Epidermal melanocyte (primary cell): ENCODE measurements around the gene ZNF341.
A peak's percentile ranks its signal among the peaks of the same experiment; 100 is the strongest.

Experiments
- DNase-seq: peaks from one replicate; pipeline ENCODE4 v3.0.0; 2011; ENCODE audit warnings: low spot score; ENCODE audit not compliant: insufficient read length

Gene ZNF341

DNA sequence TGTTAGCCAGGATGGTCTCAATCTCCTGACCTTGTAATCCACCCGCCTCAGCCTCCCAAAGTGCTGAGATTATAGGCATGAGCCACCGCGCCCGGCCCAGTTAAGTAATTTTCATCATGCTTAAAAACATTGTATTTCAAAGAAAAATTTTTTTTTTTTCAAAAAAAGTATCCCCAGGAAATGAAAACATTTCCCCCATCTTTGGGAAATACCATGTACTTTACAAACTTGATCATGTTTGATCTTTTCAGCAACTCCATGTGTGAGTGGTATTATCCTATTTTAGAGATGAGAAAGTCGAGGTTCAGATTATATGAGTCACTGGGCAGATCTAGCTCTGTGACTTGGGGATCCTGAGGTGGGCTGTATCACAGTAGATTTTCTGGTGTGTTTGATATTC is 91.2 kb downstream of the ZNF341 start:
- DNase-seq = no peak

DNA sequence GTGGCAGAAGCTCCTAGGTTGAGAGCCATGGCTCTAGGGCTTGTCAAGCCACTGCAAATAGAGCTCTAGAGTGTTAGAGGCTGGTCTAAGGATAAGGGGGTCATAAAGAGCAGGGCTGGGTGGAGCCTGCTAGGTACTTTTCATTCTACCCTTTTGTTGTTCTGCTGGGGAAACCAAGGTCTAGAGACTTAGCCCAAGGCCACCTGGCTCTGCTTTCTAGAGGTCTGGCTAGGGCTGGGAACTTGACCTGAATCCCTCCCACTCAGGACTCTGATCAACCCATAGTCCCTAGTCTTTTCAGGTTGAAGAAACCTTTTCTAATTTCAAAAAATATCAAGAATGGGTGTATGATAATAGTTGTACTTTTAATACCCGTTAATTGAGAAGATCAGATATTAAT is 93.1 kb downstream of the ZNF341 start:
- no peak for DNase-seq

DNA sequence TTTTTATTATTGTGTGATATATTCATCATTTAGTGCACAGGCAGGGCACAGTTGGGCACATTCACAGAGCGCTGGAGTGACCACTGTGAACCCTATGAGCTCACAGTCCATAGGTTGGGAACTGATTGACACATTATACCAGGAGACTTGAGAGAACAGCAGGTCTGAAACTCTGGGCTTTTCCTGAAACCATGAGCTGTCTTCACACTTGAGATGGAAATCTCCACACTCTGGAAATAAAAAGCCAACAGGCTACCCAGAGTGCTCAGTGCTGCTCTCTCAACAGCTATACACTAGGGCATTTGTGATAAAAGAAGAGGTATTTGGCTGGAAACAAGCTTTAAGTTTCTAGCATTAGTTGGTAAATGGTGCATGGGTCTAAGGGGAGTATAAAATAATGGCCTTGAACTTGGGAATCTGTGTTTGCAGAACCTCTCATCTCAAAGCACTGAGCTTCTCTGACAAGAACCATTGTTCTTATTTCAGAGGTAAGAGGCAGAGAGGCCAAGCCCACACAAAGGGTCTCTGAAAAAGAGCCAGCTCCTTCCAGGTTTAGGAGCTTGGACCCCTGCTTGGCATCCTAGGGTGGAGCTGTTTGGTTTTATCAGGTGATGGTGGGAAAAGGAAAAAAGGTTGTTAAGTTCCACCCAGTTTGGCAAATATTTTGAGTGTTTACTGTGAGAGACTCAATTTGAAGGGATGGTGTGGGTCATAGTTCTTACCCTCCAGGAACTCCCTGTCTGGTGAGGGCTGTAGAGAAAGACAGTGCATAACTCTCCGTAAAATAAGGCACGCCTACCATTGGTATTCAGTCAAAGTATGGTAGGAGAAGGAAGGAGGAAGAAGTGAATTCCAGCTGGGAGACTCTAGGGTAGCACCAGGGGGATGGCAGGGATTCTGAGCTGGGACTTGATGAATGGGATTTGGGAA is 93.8 kb downstream of the ZNF341 start:
- no peak for DNase-seq

DNA sequence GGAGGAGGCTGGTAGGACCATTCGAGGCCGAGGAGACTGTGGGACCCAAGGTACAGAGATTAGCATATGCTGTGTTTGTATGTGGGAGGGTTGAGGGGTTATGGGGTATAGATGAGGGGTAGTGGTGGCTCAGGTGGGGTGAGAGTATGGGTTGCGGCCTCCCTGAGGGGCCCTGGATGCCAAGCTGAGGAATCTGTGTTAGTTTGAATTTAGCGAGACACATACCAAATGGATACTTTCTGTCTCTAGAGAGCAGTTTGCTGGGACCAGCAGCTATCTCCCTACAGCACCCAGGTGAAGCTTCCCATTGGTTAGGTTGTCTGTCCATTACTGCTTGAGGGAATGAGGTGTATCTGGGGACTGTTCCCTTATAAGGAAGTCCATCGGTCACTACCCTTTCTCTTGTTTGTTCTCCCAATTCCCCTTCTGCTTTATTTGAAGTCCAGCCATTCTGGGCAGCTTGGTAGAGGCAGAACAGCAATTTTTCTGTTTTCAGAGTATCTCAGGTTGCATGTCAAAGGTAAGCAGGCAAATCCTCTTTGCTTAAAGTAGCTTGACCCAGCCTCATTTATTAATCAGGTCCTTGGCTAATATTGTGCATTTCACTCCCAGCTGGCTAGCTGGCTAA is 94.6 kb downstream of the ZNF341 start:
- no peak for DNase-seq

DNA sequence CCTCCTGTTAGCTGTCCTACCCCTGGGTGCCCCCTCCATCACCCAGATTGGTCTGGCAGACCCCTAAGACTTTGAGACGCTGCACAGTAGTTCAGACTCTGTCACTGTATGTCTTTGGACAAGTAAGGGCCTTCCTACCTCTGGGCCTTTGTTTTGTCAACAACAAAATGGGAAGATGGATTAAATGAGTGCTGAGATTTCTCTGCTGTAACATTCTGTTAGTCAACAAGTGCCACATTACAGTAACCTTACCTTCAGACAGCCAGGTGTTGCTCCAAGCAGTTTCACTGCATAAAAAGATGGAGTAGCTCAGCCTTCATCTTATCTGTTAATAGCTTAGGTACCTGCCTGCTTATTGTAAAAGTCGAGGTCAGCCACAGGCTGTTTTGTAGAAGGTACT is 95.3 kb downstream of the ZNF341 start:
- no peak for DNase-seq

DNA sequence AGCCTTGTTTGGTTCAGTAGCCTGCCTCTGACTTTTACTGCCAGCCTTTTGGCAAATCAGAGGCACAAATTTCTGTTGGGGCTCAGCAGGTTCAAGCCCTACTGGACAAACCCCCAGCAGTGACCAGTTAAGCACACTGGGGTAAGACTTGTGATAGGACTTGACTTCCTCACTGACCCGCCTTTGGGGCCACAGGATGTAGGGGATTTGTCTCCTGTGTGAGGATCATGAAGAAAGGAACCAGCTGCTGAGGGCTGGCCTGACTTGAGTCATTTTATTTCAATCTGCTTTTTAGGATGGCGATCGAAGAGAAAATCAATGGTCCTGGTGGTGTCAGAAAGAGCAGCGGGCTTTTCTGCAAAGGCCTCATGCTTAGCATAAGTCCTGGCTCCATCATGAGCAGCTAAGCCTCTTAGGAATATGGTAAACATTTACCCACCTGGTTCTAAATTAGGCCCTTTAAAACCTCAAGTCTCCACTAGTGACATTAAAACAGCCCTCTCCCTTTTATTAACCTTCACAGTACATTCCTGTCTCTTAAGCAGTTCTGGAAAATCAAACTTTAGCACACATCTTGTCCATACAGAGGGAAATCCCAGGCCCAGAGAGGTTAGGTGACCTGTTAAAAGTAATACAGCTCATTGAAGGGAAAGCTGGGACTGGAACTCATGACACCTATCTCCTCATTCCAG is 96.0 kb downstream of the ZNF341 start:
- no peak for DNase-seq

DNA sequence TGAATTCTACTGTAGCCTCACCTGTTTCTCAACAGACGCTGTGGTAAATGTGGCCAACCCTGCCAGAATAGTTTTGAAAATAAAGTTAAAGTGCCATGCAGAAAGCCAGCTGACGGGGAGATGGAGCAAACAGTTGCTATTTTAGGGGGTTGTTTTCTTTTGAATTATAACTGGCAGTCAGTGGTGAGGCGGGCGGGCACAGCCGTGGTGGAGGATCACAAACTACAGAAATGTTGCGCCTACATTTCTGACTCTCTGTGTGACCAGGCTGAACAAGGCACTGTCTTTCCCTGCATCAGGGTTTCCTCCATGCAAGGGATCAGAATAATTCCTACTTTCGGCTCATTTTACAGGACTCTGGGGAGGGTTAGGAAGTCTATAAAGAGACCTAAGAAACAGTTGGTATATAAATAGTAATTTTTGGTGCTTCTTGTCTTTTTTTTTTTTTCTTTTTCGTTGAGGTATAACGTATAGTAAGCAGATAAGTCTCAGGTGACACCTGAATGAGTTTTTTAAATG is 96.6 kb downstream of the ZNF341 start:
- DNase-seq = no peak

DNA sequence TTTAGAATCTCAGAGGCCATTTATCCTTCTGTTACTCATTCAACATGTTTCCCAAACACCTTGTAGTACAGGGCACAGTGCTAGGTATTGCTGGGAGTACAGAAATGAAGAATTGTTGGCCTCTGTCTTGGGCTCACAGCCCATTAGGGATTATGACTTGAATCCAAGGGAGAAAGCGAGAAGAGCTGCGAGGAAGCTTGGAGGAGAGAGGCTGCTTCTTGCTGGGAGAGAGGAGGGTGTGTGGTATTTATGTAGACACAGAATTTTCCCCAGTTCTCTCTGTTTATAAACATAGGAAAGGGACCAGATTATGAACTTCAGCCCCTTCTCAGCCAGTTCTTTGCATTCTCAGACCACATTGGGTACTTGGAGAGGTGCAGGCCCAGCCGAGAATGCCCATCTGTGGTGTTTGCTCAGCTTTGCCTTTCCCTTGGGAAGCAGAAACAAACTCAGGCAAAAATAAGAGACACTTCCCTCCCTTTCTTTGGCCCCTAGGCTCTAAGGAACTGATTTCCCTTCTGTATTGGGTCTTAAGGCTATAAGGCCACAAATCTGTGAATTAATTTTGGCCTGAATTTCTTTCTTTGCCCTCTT is 97.3 kb downstream of the ZNF341 start:
- DNase-seq = no peak

DNA sequence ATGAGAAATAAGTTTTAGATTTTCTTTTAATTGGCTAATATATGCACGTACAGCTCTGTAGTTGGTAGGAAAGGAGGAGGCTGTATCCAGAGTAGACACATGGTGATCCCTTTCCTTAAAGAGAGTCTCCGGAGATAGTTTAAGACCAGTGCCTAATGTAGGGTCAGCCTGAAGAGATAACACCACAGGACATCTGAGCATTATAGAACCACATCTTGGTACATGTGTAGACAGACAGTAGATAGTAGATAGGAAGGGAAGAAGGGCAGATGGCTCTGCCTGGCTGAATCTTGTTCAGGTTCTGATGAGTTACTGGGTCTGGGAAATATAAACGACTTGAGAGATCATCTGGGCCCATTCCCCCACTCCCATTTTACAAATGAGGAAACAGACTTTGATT is 97.8 kb downstream of the ZNF341 start:
- DNase-seq = no peak

DNA sequence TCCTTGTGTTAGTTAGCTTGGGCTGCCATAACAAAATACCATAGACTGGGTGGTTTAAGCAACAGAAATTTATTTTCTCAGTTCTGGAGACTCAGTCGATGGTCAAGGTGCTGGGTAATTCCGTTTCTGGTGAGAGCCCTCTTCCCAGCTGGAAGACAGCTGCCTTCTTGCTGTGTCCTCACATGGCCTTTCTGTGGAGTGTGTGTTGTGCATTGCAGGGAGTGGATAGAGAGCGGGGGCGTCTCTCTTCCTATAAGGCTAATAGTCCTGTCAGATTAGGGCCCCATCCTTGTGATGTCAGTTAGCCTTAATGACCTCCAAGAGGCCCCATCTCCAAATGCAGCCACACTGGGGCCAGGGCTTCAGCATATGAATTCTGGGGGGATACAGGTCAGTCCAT is 98.6 kb downstream of the ZNF341 start:
- DNase-seq = no peak

DNA sequence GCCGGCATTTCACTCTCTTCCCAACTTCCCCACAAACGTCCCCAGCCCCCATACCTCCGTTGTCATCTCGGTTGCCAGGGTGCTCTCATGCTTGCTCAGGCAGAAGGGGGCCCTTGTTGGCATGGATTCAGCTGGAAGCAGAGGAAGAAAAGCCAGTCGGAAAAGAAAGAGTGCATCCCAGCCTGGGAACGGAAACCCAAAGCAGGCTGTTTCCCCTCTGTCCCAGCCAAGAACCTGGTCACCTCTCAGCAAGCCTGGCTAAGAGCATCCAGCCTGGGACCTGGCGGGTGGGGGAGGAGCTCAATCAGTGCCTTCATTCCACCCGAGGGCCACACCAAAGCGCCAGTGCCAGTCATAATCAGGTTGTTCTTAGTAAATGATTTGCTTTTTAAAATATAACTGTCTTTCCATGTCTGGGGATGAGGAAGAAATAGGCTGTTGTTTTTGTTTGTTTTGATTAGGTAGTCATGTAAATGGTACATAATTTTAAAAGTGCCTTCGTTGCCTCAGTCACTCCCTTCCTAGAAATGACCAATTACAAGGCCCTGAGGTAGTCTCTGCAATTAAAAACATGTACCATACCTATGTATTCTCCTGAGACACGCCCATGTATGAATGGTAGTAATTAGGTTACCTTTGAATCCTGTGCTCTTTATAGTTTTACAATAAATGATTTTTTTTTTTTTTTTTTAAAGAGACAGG is 100.5 kb downstream of the ZNF341 start:
- no peak for DNase-seq

DNA sequence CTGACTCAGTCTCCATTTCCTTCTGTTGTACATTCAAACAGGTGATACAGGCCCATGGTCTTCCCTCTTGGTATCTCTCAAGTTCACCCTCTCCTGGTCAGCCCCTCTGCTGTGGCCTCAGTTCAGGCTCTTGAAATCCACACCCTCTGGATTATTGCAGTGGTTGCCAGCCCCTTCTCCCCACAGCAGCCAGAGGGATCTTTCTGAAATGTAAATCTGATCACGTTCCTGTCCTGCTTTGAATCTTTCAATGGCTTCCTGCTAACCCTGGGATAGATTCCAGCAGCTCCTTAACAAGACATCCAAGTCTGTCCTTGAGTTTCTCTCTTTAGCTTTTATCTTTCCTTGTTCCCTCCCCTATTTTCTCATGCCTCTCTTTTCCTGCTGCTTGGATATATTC is 101.5 kb downstream of the ZNF341 start:
- no peak for DNase-seq

DNA sequence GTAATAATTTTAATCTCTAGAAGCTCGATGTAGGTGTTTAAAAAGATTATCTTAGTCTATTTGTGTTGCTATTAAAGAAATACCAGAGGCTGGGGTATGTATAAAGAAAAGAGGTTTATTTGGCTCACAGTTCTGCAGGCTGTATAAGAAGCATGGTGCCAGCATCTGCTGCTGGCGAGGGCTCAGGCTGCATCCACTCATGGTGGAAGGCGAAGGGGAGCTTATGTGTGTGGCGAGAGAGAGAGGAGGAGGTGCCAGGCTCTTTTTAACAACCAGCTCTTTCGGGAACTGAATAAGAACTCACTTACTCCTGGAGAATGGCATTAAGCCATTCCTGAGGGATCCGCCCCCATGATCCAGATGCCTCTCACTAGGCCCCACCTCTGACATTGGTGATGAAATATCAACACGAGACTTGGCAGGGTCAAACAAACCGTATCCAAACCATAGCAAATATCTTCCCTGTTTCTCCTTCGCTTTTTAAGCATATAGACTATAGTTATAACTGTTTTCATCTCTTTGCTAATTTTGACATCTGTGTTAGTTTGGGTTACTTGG is 103.9 kb downstream of the ZNF341 start:
- DNase-seq = no peak

DNA sequence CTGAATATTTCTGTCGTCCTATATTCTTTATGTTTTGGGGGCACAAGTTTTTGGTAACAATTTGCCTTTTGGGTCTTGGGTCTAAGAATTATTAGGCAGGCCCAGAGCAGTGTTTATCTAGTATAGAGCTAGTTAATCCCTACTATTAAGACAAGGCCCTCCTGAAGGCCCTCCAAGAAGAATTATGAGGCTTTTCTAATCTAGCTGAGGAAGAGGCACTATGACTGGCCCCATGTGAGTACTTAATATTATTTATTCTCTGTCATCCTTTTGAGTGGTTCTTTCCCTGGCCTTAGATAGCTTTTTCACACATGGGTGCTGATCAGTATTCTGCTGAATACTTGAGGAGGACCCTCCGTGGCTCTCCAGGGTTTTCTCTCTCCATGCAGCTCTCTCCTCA is 104.5 kb downstream of the ZNF341 start:
- no peak for DNase-seq

DNA sequence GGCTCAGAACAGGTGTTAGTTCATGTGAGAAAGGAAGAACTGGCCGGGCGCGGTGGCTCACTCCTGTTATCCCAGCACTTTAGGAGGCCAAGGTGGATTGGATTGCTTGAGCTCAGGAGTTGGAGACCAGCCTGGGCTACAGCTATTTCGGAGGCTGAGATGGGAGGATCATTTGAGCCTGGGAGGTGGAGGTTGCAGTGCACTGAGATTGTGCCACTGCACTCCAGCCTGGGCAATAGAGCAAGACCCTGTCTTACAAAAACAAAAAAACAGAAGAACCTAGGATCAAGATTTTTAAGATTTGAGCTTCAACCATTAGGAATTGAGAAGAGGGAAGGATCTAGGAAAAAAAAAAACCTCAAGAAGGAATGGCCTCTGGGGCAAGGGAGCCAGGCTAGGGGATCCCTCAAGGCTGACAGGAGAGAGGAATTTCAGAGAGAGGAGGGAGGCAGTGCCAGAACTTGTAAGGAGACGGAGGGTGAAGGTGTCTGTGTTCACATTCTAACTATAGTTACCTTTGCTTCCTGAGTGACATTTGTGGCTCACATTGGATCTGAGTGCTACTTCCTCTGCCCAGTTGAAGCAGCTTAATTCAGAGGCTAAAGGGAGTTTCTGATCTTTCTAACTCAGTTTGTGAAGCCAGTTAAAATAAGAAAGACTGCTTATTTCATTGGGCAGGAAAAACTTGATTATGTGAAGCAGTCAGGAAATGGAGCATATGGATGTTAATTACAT is 105.5 kb downstream of the ZNF341 start:
- DNase-seq = no peak

DNA sequence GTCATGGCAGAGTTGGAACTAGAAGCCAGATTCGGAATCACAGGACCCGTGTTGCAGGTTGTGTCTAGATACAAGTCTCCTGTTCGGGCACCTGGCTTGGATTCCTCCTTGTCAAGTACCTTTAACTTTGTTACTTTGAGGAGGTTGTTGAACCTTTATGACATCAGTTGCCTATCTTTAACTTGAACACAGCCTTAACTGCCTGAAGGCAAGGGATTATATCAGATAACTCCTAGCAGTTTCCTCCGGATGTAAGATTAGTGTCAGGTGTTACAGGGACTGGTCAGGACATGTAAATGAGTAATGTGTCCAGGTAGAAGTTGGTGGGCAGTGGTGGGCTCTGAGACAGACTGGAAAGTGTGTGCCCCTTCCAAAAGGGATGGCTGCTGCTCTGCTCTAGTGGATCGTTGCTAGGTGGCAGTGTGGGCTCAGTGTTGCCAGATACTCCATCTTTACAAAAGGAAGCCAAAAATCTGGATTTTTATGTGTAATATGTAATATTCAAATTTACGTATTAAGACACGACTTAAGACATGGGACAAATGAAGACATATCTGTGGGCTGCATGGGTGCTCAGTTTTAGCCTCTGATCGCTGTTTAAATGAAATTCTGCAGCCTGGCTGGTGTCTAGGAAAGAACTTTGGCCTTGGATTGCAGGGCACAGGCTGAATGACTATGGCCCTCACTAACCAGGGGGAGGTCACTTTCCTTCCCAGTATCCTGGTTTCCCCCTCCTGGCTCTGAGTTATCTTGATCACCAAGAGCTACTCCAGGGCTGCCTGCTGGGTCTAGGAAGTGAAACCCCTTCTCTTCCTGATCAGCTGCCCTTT is 106.5 kb downstream of the ZNF341 start:
- no peak for DNase-seq

DNA sequence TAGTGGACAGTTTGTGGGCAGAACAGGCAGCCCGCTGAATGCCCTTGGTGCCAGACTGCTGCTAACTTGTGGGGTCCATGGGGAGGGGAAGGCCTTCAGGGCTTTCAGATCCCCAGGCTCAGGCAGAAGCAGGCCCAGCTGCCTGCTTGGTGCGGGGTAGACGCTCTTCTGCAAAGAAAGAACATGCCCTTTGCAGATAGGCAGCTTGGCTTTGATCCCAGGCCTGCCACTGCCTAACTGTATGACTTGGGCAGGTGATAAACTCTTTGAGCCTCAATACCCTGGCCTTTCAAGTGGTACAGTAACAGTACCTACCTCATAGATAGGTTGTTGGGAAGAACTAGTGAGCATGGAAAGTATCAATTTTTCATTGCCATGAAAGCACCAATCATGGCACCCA is 107.8 kb downstream of the ZNF341 start:
- no peak for DNase-seq

DNA sequence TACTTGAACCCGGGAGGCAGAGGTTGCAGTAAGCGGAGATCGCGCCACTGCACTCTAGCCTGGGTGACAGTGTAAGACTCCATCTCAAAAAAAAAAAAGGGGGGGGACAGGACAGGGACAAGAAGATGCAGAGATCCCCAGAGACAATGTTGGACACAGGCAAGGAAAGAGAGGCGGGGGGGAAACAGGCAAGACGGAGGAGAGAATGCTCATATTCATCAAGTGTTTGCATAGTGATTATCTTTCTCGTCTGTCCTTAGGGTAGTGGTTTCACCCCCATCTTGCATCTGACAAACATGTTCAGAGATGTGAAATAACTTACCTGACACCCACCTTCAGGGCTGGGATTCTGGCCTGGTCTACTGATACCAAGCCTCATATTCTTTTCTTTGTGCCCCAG is 108.4 kb downstream of the ZNF341 start:
- DNase-seq = no peak

DNA sequence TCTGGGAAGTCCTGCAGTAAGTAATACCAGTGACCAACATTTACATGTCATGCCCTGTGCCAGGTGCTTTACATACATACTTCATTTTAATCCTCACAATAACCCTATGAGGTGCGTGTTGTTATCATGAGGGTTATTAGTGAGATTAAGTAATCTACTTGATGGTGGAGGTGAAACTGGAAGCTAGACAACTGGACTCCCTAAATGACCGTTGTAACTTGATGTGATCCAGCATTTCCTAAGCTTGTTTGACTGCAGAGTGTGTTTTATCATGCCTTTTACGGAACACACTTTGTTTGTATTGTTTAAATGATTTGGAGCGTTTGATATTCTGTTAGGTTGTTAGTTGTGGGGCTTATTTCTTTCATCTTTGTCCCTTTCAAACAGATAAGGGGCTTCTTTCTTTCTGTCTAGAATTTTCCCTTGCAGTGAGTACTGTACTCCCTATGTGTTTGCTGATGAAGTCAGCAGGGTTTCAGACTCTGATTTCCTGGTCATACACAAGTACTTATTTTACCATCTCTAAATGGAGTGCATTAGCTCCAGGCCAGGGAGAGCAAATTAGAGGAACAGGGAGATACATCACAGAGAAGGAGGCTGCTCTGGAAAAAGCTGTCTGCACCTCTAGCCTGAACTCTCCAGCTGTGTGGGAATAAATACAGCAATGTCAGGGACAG is 109.1 kb downstream of the ZNF341 start:
- DNase-seq = peak; percentile 37
